ACC112 (cell line): ENCODE results near the gene STARD13.

Experiments
- H2AFZ ChIP-seq: fragments of 200-600 bp; sonication (generic); one replicate; pipeline ENCODE4 v1.6.0; 2017; ENCODE audit warnings: antibody characterized with exemption, low read length; ENCODE audit not compliant: unreplicated experiment
- H3K27ac ChIP-seq: fragments of 200-600 bp; sonication (generic); 2 replicates; pipeline ENCODE4 v1.5.1; 2014; ENCODE audit warnings: low read depth, mild to moderate bottlenecking, antibody characterized with exemption, low read length, moderate library complexity
- H3K27me3 ChIP-seq: fragments of 200-600 bp; sonication (generic); 2 replicates; pipeline ENCODE4 v1.6.1; 2014; ENCODE audit warnings: mild to moderate bottlenecking, antibody characterized with exemption, low read length, moderate library complexity, mixed read lengths; ENCODE audit not compliant: insufficient read depth
- H3K36me3 ChIP-seq: fragments of 200-600 bp; sonication (generic); 2 replicates; pipeline ENCODE4 v1.6.1; 2016; ENCODE audit warnings: mild to moderate bottlenecking, antibody characterized with exemption, low read length, moderate library complexity, mixed read lengths; ENCODE audit not compliant: insufficient read depth
- H3K4me1 ChIP-seq: fragments of 200-600 bp; sonication (generic); one replicate; pipeline ENCODE4 v1.6.1; 2016; ENCODE audit warnings: low read length, mixed read lengths; ENCODE audit not compliant: insufficient read depth, unreplicated experiment, control insufficient read depth
- H3K4me3 ChIP-seq: fragments of 200-600 bp; sonication (generic); 2 replicates; pipeline ENCODE4 v1.5.1; 2014; ENCODE audit warnings: mild to moderate bottlenecking, low read depth, low read length
- H3K79me2 ChIP-seq: fragments of 200-600 bp; sonication (generic); one replicate; pipeline ENCODE4 v1.6.0; 2016; ENCODE audit warnings: low read length; ENCODE audit not compliant: control insufficient read depth, unreplicated experiment, insufficient read depth

The STARD13 gene

DNA sequence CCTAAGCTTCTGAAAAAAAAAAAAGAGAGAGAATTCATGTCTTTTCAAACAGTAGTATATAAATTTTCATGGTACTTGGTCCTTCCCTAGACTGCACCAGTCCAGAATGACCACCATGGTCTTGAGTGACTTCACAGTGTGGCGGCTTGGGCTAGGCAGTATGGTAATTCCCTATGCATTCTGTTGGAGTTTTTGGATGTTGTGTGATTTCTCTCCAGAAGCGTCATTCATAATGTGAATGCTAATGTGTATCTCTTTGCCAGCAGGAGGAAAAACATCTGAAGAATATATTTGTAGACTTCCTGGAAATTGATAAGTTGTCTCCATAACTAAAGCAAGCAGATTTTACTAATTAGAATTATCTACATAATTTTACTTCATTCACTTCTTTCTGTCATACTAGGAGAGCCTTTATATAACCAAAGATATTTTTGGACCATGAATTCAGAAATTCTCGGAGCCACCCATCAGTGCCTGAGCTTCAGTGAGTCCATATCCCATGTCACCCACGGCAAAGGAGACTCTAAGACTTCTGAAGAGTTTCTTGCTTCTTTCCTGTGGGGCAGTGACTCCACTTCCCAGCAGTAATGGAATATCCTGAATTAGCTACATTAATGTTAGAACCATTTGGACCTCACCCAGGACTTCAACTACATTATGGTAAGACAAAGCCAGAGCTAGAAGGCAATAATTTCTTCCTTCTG lies 8.4 kb downstream of the STARD13 start:
- Histone ChIP-seq H3K27ac (peak overlapping the region; percentile 99), H3K4me3 (peak overlapping the region; percentile 22; the same call in 1 of the 2 replicates), H3K27me3 (no peaks in the 10 kb centered on the region), H2AFZ (no peak overlapping the region), H3K4me1 (peaks cover 99% of the 10 kb centered on the region), H3K79me2 (peaks cover 92% of the 10 kb centered on the region), H3K36me3 (peaks cover 31% of the 10 kb centered on the region)

DNA sequence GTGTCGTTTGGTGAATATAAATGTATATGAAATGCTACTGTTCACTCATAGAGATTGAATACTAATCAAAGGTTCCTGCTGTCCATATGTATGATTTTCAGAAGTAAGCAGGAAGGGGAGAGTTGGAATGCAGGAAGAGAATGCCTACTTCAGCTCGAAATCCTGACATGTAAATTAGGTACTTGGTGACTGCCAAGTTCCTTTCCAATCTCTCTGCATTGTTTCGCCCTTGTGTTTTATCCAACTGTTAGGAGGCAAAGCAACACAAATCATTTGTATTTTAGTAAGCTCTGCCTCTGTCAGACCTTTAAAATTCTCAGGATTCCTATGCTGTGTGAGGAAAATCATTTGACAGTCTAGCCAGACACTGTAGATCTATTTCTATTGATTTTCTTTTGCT lies 9.0 kb downstream of the STARD13 start:
- peaks cover 92% of the 10 kb centered on the region for H3K79me2 ChIP-seq
- H3K4me1 ChIP-seq: peaks cover 99% of the 10 kb centered on the region
- peaks cover 30% of the 10 kb centered on the region for H3K36me3 ChIP-seq
- H3K4me3 ChIP-seq: no peak overlapping the region
- no peaks in the 10 kb centered on the region for H3K27me3 ChIP-seq
- no peak overlapping the region for H2AFZ ChIP-seq
- H3K27ac ChIP-seq: peak overlapping the region; percentile 99

DNA sequence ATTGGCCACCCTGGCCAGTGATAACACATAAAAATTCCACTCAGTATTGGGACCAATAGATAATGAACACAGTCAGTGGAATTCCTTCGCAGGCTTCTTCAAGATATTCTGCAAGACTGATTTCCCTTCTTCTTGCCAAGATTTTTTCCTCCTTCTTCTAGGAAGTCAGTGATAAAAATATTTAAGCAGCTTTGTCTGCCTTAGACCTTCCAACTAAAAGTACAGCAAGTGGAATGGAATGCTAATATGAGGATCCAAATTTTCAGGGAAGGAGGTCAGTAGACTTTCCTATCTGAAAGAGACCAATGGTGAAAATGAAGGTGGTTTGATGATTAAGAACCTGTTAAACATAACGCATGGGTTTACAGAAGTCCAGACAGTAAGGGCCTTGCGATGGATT lies 9.6 kb downstream of the STARD13 start:
- H3K27ac ChIP-seq: peak overlapping the region; percentile 99
- H3K79me2 ChIP-seq: peaks cover 93% of the 10 kb centered on the region
- H3K36me3 ChIP-seq: peaks cover 26% of the 10 kb centered on the region
- no peaks in the 10 kb centered on the region for H3K27me3 ChIP-seq
- H3K4me1 ChIP-seq: peaks cover 99% of the 10 kb centered on the region
- no peak overlapping the region for H2AFZ ChIP-seq
- H3K4me3 ChIP-seq: peak overlapping the region; percentile 12; the same call in 1 of the 2 replicates

DNA sequence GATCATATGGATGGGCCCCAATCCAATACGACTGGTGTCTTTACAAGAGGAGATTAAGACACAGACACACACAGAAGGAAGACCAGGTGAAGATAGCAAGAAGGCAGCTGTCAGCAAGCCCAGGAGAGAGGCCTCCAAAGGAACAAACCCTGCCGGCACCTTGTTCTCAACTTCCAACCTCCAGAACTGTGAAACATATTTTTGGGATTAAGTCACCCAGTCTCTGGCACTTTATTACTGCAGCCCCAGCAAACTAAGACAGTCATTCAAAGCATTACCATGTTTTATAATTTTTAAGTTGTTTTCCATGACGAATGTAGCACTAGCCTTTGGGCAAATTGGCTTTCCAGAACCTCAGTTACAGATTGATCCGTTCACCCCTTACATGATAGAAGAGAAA lies 11.3 kb downstream of the STARD13 start:
- Histone ChIP-seq H2AFZ (no peak overlapping the region), H3K4me1 (peaks cover 93% of the 10 kb centered on the region), H3K79me2 (peaks cover 99% of the 10 kb centered on the region)

DNA sequence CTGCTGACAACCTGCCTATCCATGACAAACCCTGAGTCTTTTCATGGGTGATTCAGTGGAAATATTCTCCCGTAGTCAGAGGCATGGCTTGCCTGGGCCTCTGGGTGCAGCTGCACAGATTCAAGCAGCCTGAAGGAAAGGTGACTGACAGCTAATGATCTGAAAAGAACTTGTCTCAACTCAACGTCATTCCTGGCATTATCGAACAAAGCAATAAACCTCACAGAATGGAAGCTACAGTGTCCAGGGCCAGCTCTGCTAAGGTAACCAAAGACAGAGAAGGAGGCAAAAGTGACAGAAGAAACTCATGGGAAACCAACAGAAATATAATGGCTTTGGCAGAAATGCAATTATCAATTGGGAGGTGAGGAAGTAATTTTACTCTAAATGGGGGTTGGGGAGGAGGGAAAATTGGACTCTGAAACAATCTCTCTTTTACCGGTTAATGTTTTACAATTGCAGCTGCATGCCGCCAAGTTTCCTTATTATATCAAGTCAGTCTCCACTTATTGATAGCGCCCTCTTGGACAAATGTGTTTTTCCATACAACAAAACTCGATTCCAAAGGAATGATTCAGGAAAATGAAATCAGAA lies 12.9 kb downstream of the STARD13 start:
- Histone ChIP-seq H3K79me2 (peaks cover 99% of the 10 kb centered on the region), H3K4me3 (0 out of 2 replicates have a peak overlapping the region, but pooled peaks have one; percentile 17), H2AFZ (no peak overlapping the region), H3K4me1 (peaks cover 82% of the 10 kb centered on the region), H3K27ac (peak overlapping the region; percentile 38), H3K27me3 (no peaks in the 10 kb centered on the region), H3K36me3 (peaks cover 44% of the 10 kb centered on the region)

More for the DNA sequence above, 11.3 kb downstream of the STARD13 start:
- no peaks in the 10 kb centered on the region for H3K27me3 ChIP-seq
- peak overlapping the region; percentile 99 for H3K27ac ChIP-seq
- H3K4me3 ChIP-seq: peak overlapping the region; percentile 13; the same call in 1 of the 2 replicates
- peaks cover 28% of the 10 kb centered on the region for H3K36me3 ChIP-seq

DNA sequence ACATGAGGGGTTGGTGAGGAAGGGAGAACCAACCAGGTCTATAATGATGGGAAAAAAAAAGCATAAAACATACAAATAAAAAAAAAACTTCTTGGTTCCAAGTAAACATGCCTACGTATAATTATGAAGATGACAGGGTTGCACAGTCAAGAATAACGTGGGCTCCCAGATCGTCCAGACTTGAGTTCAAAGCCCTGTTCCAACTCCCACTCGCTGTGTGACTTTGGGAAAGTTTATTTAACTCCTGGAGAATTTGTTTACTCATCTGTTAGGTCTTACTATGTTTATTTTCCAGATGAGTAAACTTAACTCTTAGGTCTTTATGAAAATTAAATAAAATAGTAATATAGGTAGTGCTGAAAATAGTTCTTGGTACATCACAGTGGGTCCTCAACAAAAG lies 13.8 kb downstream of the STARD13 start:
- Histone ChIP-seq H3K27ac (peak overlapping the region; percentile 38; the same call in 1 of the 2 replicates), H3K79me2 (peaks cover 99% of the 10 kb centered on the region), H3K4me1 (peaks cover 79% of the 10 kb centered on the region), H2AFZ (no peak overlapping the region), H3K27me3 (no peaks in the 10 kb centered on the region), H3K4me3 (no peak overlapping the region), H3K36me3 (peaks cover 44% of the 10 kb centered on the region)

DNA sequence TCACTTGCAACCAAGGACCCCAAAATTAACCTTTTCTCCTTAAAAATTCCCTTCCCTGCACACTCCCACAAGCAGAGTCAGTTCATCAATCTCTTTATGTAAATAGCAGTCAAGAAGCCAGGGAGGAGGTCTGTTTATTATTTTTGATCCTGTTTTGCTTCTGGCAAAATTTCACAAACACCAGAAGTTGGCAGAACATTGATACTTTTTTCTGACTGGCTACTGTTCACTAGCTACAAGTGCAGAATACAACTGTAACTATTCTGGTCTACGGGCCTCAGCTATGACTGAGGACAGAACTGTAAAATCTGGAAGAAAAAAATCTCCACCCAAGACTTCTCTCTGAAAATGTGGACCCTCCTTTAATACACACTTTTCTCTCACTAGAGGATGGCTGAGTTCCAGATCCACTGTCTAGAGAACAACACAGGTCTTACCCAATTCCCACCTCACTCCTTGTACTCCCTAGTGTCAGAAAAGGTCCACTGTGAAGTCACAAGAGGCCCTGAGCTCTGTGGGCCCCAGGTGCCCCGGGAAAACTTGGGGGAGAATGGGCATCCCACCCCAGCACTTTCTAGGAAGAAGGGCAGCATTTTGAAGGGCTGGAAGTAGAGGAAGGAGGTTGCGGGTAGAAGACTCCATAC lies 14.5 kb downstream of the STARD13 start:
- Histone ChIP-seq H2AFZ (no peak overlapping the region), H3K27ac (peak overlapping the region; percentile 35), H3K36me3 (peaks cover 42% of the 10 kb centered on the region), H3K4me3 (no peak overlapping the region), H3K27me3 (no peaks in the 10 kb centered on the region), H3K79me2 (peaks cover 99% of the 10 kb centered on the region), H3K4me1 (peaks cover 79% of the 10 kb centered on the region)

DNA sequence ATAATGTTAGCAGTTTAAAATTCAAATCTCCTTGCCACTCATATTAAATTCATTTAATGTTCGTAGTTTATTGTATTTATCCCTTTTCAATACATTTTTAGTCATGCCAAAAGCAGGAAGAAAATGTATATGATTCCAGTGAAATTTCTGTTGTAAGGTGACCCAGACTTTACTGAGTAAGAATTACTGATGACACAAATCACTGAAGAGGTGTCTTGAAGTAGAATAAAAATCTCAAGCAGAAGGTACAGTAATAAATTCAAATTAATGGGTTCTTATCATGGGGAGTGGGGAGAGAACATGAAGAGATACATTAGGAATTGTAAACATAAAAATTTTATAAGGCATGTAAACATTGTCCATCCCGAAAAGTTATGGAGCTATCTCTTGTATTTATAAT lies 19.9 kb downstream of the STARD13 start:
- no peak overlapping the region for H3K4me3 ChIP-seq
- no peaks in the 10 kb centered on the region for H3K27me3 ChIP-seq
- peaks cover 79% of the 10 kb centered on the region for H3K4me1 ChIP-seq
- peaks cover 99% of the 10 kb centered on the region for H3K79me2 ChIP-seq
- peak overlapping the region; percentile 75 for H3K27ac ChIP-seq
- peaks cover 28% of the 10 kb centered on the region for H3K36me3 ChIP-seq
- H2AFZ ChIP-seq: no peak overlapping the region

DNA sequence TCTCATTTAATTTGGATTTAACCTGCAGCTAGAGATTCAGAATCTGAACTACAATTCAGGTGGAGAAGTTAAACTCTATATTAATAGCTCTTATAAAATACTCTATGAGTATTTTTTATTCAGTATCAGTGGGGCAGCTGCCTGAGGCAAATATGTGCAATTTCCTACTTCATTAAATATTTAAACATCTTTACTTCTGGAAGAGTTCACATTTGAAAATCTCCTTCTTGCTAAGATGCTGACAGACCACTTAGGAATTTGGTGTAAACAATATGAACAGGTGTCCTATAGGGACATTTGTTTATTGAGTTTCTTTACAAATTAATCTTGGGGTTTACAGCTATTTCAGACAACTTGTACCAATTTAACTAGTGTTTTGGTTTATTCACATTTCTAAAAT lies 20.4 kb downstream of the STARD13 start:
- Histone ChIP-seq H3K27me3 (no peaks in the 10 kb centered on the region), H3K4me1 (peaks cover 81% of the 10 kb centered on the region), H3K36me3 (peaks cover 25% of the 10 kb centered on the region), H3K4me3 (no peak overlapping the region), H2AFZ (no peak overlapping the region), H3K79me2 (peaks cover 99% of the 10 kb centered on the region), H3K27ac (peak overlapping the region; percentile 75)

DNA sequence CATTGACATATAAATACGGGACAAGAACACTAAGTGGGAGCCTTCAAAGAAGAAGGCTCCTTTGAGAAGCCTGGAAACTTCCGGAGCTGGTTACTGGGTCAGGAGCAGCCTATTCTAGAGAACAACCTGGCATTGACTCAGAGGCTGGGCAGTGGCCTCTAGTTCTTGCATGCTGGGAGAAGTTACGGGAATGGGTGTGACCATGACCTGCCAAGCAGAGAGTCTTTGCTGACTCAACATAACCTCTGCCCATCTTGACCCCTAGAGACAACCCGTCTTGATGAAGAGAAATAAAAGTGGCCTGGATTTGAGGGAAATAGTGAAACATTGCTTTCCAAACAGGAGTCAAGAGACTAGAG lies 21.0 kb downstream of the STARD13 start:
- Histone ChIP-seq H3K27ac (peak overlapping the region; percentile 75), H3K4me3 (no peak overlapping the region), H2AFZ (no peak overlapping the region), H3K27me3 (no peaks in the 10 kb centered on the region), H3K79me2 (peaks cover 99% of the 10 kb centered on the region), H3K36me3 (peaks cover 25% of the 10 kb centered on the region), H3K4me1 (peaks cover 85% of the 10 kb centered on the region)
